GM20000 (cell line): ENCODE results near the gene CA4.
"Not testable (repeated sequence)": the region's sequence is repeated elsewhere in the genome, so short reads cannot be mapped to it uniquely, and the experiment has no call there.

Source experiments
- DNase-seq: peaks from one replicate; pipeline ENCODE4 v3.0.0; 2012; ENCODE audit warnings: low spot score
- TF ChIP-seq, protein P1 (sequence below): IDR thresholded peaks from 2 replicates; pipeline ENCODE4 v1.5.1; 2012; ENCODE audit warnings: mild to moderate bottlenecking, control low read depth; ENCODE audit errors: extremely low read depth, missing control alignments

CA4 gene

GRCh38 chr17:60108712-60109111, 41.1 kb upstream of the CA4 start:
- TF ChIP-seq, protein P1, sequence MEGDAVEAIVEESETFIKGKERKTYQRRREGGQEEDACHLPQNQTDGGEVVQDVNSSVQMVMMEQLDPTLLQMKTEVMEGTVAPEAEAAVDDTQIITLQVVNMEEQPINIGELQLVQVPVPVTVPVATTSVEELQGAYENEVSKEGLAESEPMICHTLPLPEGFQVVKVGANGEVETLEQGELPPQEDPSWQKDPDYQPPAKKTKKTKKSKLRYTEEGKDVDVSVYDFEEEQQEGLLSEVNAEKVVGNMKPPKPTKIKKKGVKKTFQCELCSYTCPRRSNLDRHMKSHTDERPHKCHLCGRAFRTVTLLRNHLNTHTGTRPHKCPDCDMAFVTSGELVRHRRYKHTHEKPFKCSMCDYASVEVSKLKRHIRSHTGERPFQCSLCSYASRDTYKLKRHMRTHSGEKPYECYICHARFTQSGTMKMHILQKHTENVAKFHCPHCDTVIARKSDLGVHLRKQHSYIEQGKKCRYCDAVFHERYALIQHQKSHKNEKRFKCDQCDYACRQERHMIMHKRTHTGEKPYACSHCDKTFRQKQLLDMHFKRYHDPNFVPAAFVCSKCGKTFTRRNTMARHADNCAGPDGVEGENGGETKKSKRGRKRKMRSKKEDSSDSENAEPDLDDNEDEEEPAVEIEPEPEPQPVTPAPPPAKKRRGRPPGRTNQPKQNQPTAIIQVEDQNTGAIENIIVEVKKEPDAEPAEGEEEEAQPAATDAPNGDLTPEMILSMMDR, result no peak
- no peak for DNase-seq

GRCh38 chr17:60109161-60109560, 40.6 kb upstream of the CA4 start:
- no peak for DNase-seq
- TF ChIP-seq, protein P1, result no peak

DNA sequence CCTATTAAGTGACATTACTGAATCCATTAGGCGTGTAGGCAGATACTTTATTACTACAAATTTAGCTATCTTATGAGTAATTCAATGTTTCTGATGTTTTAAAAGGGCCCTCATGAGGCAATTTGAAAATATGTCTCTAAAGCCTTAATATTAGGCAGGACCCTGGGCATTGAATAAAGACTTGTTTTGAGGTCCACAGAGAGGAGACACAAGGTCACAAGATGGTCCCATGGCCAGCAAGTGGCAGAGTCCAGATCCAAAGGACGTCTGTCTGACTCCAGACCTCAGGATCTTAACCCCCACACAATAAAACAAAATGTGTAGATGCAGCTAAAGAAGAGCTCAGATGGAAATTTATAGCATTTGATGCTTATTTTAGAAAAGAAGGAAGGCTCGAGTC, 39.2 kb upstream of the CA4 start:
- no peak for DNase-seq
- TF ChIP-seq, protein P1, result no peak

- DNase-seq, result not testable (repeated sequence)
Measured at GRCh38 chr17:60111661-60112060, 38.1 kb upstream of the CA4 start.

DNA sequence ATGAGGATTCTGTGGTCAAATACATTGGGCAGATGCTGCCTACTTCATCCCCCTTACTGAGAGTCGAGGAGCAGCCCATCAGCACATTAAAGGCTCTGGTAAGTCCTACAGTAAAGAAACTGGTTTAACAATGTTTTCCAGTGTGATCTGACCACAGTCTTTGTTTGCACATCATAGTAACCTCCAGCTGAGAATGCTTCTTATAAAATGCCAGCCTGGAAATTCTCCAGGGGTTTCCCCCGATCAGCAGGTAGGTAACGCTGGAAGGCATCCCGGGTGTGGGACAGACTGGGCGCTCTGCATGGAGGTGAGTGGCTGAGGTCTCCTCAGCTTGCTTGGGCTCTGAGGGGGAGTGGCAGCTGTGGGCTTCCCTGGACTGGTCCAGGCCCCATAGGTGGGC, 34.4 kb upstream of the CA4 start:
- not testable (repeated sequence) for DNase-seq

DNA sequence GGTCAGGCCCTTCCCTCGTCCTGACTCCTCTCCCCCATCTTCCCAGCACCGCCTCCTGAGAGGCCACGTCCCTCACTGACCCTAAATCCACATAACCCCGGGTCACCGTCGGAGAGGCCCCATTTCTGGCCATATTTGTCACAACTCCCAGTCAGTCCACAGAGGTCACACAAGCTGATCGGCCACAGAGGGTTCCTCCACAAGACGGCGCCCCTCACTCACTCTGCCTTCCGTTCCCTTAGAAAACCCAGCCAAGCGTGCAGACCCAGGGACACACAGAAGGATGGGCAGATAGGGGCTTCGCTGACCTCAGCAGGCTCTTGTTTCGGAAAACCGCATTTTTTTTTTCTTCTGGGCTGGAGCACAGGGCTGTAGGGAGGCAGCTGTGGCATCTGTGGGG, 33.6 kb upstream of the CA4 start:
- DNase-seq, result not testable (repeated sequence)

DNA sequence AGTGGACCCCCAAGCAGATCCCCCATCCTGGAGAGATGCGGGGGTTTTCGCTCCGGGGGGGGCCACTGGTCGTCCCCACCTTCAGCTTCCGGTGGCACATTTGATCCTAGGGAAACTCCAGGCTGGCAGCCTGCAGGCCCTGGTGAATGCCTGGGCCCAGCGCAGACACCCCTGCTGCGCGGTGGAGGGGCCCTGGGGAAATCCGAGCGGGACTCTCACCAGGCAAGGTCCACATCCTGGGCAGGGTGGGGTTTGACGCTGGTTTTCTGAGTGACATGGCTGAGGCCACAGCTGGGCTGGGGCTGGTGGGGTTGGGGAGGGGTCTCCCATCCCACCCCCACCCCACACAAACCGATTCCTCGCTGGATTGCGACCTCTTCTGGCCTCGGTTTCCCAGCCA, 30.6 kb upstream of the CA4 start:
- not testable (repeated sequence) for DNase-seq

- not testable (repeated sequence) for DNase-seq
Measured at GRCh38 chr17:60119807-60120748, 29.7 kb upstream of the CA4 start.

- TF ChIP-seq, protein P1, result no peak
- no peak for DNase-seq
Measured at GRCh38 chr17:60127068-60128064, 22.4 kb upstream of the CA4 start.

GRCh38 chr17:60128171-60128859, 21.5 kb upstream of the CA4 start:
- no peak for DNase-seq
- TF ChIP-seq, protein P1, result no peak
